ENCODE measurements around the gene WNT7B. TPM values are rescaled to one million over a fixed set of nuclear protein-coding genes. Genes with fewer than 3 reads are reported as not detected.

The WNT7B gene
- total and polyA plus RNA-seq, 10 of the 15 experiments (the other 5 are each of a cell fraction or from before 2014, with no cell fraction given) = 0.12 TPM; not detected in 9

- ChIA-PET RAD21 (ENCODE audit: unreplicated experiment) (no interaction called here), CTCF (no interaction called here), SMC1A (ENCODE audit: uncharacterized antibody, unreplicated experiment) (no interaction called here), POLR2A (no interaction called here)
- Histone ChIP-seq H3K79me2 (ENCODE audit: control insufficient read depth, insufficient read depth, low read length) (no peaks in the 10 kb centered on the region), H3K4me3 (no peak overlapping the region), H3K9ac (ENCODE audit: control insufficient read depth, insufficient read depth, low read length) (no peak overlapping the region), H3K4me2 (ENCODE audit: control insufficient read depth, insufficient read depth) (no peak overlapping the region), H4K20me1 (ENCODE audit: control insufficient read depth, insufficient read depth) (no peaks in the 10 kb centered on the region), H2AFZ (ENCODE audit: control insufficient read depth, low read depth, low read length) (no peak overlapping the region), H3K4me1 (ENCODE audit: control insufficient read depth, insufficient read depth, low read length) (no peaks in the 10 kb centered on the region), H3K9me3 (replicated peaks; ENCODE audit: control insufficient read depth, insufficient read depth, low read length) (no peaks in the 10 kb centered on the region), H3K27me3 (replicated peaks in 1 of 2; ENCODE audit: control insufficient read depth in 2 of 2, insufficient read depth in 2 of 2, low read length in 1 of 2) (no peaks in the 10 kb centered on the region; a peak in 1 of 4 replicates), H3K36me3 (ENCODE audit: control insufficient read depth in 2 of 2, insufficient read depth in 2 of 2, low read length in 1 of 2) (no peaks in the 10 kb centered on the region), H3K27ac (ENCODE audit: control insufficient read depth, insufficient read depth) (no peak overlapping the region)
- intact Hi-C loops (cut with micrococcal nuclease; ENCODE audit: unreplicated experiment) = no loop called here
- 32% methylated on average over 24 of the region's 25 CpGs for WGBS (ENCODE audit: insufficient coverage, insufficient replicate concordance, low lambda C conversion rate, missing lambda C conversion rate)
- no peak for FAIRE-seq
- BruUV-seq (replicated peaks) = no TSS peak
- in situ Hi-C loops (cut with MboI) = no loop called here
- no peak for DNase-seq (ENCODE audit: low read depth, low spot score)
- ATAC-seq = no peak
- no peak for TF ChIP-seq RBBP5 (conservative IDR thresholded peaks at IDR 0.05)
- no peak for TF ChIP-seq IKZF2 (IDR thresholded peaks at IDR 0.05)
- no peak for TF ChIP-seq USF1 (IDR thresholded peaks at IDR 0.05; ENCODE audit: borderline replicate concordance, extremely low read length, insufficient read depth, low read depth, low read length)
- no peak for TF ChIP-seq ZSCAN29 (IDR thresholded peaks at IDR 0.05)
- TF ChIP-seq MEF2A (IDR thresholded peaks at IDR 0.05; ENCODE audit: insufficient read depth, low read depth, low read length) = no peak
- TF ChIP-seq ZNF384 (IDR thresholded peaks at IDR 0.05; ENCODE audit: borderline replicate concordance, low read depth, low read length) = no peak
- no peak for TF ChIP-seq MXI1 (IDR thresholded peaks at IDR 0.05; ENCODE audit: low read depth, low read length)
- no peak for TF ChIP-seq BACH1 (IDR thresholded peaks at IDR 0.05; ENCODE audit: borderline replicate concordance)
- no peak for TF ChIP-seq IRF5 (IDR thresholded peaks at IDR 0.05; ENCODE audit: borderline replicate concordance)
- no peak for TF ChIP-seq PBX3 (IDR thresholded peaks at IDR 0.05; ENCODE audit: insufficient replicate concordance, low read depth, low read length)
- TF ChIP-seq KDM1A (IDR thresholded peaks at IDR 0.05; ENCODE audit: borderline replicate concordance) = no peak
These were observed 85.4 kb downstream of the WNT7B start for GRCh38 chr22:45891471-45891995.
